ENCODE results near the gene KTI12.
"Not testable (repeated sequence)": the region's sequence is repeated elsewhere in the genome, so short reads cannot be mapped to it uniquely, and the experiment has no call there.

The KTI12 gene

DNA sequence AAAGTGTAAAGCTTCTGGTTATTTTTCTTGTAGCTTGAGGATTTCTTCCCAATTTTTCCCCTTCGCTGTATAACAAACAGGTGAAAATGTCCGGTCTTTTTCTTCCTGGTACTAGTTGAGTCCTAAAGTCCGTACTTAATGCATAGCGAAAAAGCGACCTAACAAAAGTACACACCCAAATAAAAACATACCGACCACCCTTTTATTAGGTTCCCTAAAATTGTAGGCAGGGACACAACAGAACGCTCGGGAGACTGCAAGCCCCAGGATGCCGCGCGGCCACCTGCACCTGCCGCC lies 22.2 kb upstream of the KTI12 start:
- in situ Hi-C loops (cut with HindIII; ENCODE audit: low sequenced_read_pairs), result no loop called here
- DNase-seq (ENCODE audit: low read depth), result no peak
- peak overlapping the region; percentile 66 for H3K4me3 ChIP-seq (ENCODE audit: low read depth, low read length)
- TF ChIP-seq, protein P1, sequence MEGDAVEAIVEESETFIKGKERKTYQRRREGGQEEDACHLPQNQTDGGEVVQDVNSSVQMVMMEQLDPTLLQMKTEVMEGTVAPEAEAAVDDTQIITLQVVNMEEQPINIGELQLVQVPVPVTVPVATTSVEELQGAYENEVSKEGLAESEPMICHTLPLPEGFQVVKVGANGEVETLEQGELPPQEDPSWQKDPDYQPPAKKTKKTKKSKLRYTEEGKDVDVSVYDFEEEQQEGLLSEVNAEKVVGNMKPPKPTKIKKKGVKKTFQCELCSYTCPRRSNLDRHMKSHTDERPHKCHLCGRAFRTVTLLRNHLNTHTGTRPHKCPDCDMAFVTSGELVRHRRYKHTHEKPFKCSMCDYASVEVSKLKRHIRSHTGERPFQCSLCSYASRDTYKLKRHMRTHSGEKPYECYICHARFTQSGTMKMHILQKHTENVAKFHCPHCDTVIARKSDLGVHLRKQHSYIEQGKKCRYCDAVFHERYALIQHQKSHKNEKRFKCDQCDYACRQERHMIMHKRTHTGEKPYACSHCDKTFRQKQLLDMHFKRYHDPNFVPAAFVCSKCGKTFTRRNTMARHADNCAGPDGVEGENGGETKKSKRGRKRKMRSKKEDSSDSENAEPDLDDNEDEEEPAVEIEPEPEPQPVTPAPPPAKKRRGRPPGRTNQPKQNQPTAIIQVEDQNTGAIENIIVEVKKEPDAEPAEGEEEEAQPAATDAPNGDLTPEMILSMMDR (IDR thresholded peaks at IDR 0.05; ENCODE audit: low read depth, low read length, missing control alignments), result no peak

GRCh38 chr1:52055066-52055865 lies 21.7 kb upstream of the KTI12 start, which contains the start of gene TXNDC12:
TSS of gene TXNDC12 (minus strand) at chr1:52055191. CDS start at chr1:52055096, 95 bp downstream.
- TF ChIP-seq, protein P1 (IDR thresholded peaks at IDR 0.05; ENCODE audit: low read depth, low read length, missing control alignments), result no peak
- peak within 1 kb of the TSS; percentile 66 for H3K4me3 ChIP-seq (ENCODE audit: low read depth, low read length)
- in situ Hi-C loops (cut with HindIII; ENCODE audit: low sequenced_read_pairs), result no loop called here
- DNase-seq (ENCODE audit: low read depth), result peak; percentile 76

DNA sequence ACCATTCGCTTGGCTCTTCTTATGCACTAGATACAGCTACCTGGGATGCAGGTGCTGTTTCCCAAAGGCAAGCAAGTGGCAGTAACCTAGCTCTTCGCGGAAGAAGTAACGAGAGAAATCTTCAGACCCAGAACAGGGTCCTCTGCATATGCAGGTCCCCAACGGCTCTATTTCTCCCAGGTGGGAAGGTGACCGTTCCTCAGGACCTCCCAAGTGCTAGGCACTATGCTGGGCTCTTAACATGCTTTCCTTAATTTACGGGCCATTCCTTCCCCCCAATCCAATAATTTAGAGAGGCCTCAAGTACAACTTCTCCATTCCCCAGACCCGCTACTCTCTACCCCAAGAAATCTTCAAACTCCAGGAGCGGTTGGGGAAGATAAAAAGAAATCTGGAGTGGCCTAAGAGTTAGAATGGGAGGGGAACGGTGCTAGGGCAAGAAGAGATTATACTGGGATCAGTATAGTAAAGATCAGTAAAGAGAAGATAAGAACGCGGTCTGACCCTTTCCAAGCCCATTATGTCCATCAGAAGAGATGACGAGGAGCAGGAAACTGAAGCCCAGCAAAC lies 21.0 kb upstream of the KTI12 start:
- peak overlapping the region; percentile 66 for H3K4me3 ChIP-seq (ENCODE audit: low read depth, low read length)
- TF ChIP-seq, protein P1 (IDR thresholded peaks at IDR 0.05; ENCODE audit: low read depth, low read length, missing control alignments), result no peak
- no peak for DNase-seq (ENCODE audit: low read depth)
- in situ Hi-C loops (cut with HindIII; ENCODE audit: low sequenced_read_pairs), result no loop called here

DNA sequence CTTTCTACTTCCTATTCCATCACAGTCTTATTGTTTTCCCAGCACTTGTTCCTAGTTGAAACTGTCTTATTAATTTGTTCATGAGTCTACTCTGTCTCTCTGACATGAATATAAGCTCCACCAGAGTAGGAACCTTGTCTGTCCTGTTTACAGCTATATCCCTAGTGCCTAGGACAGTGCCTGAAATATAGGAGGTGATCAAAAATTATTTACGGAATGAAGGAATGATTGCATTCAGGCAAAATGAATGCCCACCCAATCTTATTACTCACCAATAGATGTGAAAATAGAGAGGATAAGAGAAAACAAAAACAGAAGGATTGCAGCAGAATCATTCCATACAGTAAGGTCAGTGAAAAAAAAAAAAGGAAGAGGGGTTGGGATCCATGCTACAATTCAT lies 20.3 kb upstream of the KTI12 start:
- peak overlapping the region; percentile 66 for H3K4me3 ChIP-seq (ENCODE audit: low read depth, low read length)
- no peak for DNase-seq (ENCODE audit: low read depth)
- TF ChIP-seq, protein P1 (IDR thresholded peaks at IDR 0.05; ENCODE audit: low read depth, low read length, missing control alignments), result no peak
- in situ Hi-C loops (cut with HindIII; ENCODE audit: low sequenced_read_pairs), result no loop called here

DNA sequence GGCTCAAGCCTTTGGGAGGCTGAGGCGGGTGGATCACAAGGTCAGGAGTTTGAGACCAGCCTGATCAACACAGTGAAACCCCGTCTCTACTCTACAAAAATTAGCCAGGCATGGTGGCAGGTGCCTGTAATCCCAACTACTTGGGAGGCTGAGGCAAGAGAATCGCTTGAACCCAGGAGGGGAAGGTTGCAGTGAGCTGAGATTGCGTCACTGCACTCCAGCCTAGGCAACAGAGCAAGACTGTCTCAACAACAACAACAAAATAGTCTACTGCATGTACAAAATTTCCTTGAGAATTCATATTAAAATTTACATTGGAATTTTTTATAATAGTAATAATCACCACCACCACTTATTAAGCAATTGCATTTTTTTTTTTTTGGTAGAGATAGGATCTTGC lies 15.7 kb upstream of the KTI12 start:
- in situ Hi-C loops (cut with HindIII; ENCODE audit: low sequenced_read_pairs); DNase-seq (ENCODE audit: low read depth); H3K4me3 ChIP-seq (ENCODE audit: low read depth, low read length): not testable (repeated sequence)

DNA sequence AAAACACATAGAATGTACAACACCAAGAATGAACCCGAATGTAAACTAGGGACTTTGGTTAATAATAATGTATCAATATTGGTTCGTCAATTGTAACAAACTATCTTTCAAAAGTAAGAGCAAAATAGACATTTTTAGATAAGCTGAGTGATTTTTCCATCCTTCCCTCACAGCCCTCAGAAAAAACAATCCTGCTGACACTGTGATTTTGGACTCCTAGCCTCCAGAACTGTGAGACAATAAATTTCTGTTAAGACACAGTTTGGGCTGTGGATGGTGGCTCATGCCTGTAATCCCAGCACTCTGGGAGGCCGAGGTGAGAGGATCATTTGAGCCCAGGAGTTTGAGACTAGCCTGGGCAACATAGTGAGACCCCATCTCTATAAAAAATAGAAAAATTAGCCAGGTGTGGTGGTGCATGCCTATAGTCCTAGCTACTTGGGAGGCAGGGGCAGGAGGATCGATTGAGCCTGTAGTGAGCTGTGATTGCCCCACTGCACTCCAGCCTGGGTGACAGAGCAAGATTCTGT lies 12.1 kb upstream of the KTI12 start:
- in situ Hi-C loops (cut with HindIII; ENCODE audit: low sequenced_read_pairs); H3K4me3 ChIP-seq (ENCODE audit: low read depth, low read length); DNase-seq (ENCODE audit: low read depth): not testable (repeated sequence)

DNA sequence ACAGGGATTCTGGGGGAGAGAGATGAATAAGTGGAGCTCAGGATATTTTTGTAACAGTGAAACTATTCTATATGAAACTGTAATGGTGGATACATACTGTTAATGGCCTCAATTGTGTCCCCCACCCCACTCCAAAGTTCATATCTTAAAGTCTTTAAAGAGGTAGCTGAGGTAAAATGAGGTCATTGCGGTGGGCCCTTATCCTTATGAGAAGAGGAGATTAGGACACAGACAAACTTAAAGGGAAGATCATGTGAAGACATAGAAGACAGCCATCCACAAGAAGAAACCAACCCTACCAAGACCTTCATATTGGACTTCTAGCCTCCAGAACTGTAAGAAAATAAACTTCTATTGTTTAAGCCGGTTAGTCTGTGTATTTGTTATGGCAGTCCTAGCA lies 11.6 kb upstream of the KTI12 start:
- TF ChIP-seq, protein P1 (IDR thresholded peaks at IDR 0.05; ENCODE audit: low read depth, low read length, missing control alignments), result no peak
- in situ Hi-C loops (cut with HindIII; ENCODE audit: low sequenced_read_pairs), result no loop called here
- no peak for DNase-seq (ENCODE audit: low read depth)
- H3K4me3 ChIP-seq (ENCODE audit: low read depth, low read length), result no peak overlapping the region
